ENCODE data around the gene CSTF2. TPM values are rescaled to one million over a fixed set of nuclear protein-coding genes. Genes with fewer than 3 reads are reported as not detected.

Gene CSTF2
- total RNA-seq, 1 donor from 2014 or later = 11.4 TPM

DNA sequence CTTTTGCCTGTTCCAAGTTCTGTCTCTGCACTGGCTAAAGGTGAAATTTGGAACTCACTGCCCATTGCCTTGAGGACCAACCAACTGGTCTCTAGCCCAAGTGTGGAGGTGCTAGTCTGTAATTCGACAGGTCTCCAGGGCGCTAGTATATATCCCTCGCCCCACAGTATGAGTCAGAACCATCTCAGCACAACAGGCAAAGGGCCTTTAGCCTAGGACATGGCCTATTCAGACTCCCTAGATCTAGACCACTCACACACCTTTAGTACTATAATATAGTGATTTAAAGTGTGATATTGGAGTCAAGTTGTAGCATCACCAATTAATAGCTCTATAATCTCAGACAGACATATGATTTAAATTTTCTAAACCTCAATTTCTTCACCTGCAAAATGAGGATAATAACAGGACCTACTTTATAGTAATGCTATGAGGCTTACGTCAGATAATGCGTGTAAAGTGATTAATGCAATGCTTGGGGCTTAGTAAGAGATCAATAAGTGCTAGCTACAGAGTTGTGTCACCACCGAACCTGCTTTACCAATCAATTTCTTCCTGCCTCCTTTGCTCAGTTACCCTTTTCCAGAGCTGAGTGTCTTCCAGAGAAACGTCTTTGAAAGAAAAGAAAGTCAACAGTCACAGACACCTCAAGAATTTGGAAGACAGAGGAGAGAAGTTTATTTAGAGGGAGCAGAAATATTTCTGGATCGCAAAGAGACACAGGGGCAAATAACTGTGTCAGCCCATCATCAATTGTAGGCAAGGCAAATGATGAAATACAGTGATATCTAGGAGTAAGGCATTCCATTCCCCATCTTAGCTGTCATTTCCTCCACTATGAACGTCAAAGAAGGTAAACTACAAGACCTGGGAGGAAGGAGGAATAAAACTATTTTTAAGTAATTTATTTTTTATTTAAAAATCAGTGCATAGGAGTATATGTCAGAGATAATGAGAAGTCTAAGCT lies 51.7 kb downstream of the CSTF2 start:
- DNase-seq = no peak

DNA sequence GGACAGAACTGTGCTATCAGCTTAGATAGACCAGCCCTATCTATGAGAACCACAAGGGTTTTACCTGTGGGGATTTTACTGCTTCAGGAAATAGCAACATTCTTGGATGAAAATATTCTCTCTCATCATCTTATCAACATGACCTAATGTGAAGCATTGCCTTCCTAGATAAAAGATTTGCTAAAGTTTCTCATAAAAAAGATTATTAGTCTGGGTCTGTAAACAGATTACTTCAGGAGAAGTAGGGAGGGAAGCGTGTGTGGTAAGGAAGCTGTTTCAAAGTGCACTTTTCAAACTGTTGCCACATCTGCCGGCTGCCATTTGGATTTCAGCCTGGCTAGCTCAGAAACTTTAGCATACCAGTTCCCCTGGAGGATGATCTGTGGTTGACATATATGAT lies 54.1 kb downstream of the CSTF2 start, which contains the start of gene NOX1:
Gene NOX1 (minus strand): TSS at position 35 of the 400 bp plus-strand sequence. CDS start 220 bp downstream, outside the sequence.
- no peak for DNase-seq

DNA sequence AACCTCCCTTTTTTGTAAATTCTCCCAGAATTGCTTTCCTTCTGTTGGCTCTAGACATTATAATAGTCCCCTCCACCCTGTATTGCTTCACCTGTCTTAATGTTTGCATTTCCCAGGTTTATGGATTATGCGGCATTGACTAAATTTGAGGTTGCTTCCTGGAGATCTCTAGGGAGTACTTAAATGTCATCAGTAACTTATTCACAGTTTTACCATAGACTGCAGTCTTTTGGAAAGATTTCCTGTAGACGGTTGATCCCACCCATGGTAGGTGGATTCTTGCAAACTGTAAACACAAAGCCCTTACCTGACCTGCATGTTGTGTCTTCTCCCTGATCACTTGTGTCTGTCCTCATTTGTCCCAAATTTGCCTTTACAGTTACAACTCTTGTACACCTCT lies 60.2 kb downstream of the CSTF2 start:
- DNase-seq = no peak

DNA sequence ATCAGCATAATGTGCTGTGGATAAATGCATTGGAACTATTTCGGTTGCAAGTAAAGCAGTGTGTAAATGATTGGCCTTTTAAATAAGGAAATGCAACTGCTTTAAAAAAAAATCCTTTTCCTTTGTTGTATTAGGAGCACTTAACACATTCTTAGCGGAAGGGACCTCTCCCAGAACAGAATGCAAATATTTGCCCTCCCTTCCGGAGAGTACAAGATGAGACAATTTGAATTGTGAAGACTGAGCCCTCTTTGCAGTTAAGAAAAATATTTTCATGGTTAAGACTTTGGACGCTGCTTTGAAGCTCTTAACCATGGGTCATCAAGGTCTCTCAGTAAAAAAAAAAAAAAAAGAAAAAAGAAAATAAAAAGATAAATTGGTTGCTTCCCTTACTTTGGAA lies 63.5 kb downstream of the CSTF2 start:
- peak; percentile 5 for DNase-seq

Small RNA genes lying within 50 kb of the gene (small RNA-seq; reads per million reads assigned to genes)
- not detected for gene RF00411 (ENCODE audit: low replicate concordance)

Other genes starting within 250 kb of the CSTF2 start
- 3.4 TPM for gene TNMD, start 235.5 kb upstream of the CSTF2 start, total RNA-seq
- gene TSPAN6, start 183.6 kb upstream of the CSTF2 start, total RNA-seq = 28.4 TPM
- 30.4 TPM for gene SRPX2, start 176.2 kb upstream of the CSTF2 start, total RNA-seq
- 7.7 TPM for gene SYTL4, start 88.3 kb upstream of the CSTF2 start, total RNA-seq
- not detected for gene NOX1, start 54.0 kb downstream of the CSTF2 start, total RNA-seq
- 1.0 TPM for gene XKRX, start 108.5 kb downstream of the CSTF2 start, total RNA-seq
- gene ARL13A, start 149.3 kb downstream of the CSTF2 start, total RNA-seq = not detected
- gene TRMT2B, start 231.7 kb downstream of the CSTF2 start, total RNA-seq = 12.3 TPM

Data from tongue (tissue), 3 donors.